ENCODE data around the gene NLN.
"Not testable (repeated sequence)": the region's sequence is repeated elsewhere in the genome, so short reads cannot be mapped to it uniquely, and the experiment has no call there.

NLN gene

DNA sequence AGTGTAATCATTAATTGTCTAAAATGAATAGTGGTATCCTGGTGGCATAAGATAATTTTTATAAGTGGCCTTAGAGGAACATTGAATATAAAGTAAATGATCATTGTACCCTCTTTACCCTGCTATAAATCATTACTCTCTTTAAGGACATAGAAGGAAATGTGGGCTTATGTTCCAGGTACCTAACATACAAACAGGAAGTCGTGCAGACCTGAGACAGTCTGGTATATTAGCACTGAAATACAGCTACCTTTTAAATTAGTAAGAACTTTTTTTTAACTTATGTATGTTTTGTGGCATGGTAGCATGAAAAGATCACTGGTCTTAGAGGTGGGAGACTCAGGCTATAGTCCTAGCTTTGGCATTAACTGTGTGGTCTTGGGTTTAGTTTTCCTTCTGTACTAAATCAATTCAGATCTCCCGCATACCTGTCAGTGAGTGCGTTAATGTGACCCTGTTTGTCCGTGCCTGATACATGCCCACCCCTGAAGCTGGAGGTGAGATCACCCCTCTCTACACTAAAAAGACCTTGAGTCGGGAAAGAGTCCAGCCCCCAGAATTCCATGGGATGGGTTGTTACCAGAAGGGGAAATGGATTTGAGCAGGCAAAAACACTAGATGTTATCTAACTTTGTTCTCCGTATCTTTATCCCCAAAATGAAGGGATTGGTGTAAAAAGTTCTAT is 145.0 kb downstream of the NLN start:
- DNase-seq (ENCODE audit: insufficient read length, low spot score) (no peak), FAIRE-seq (no peak)

GRCh38 chr5:65867542-65868195 is 145.7 kb downstream of the NLN start:
- no peak for FAIRE-seq
- no peak for DNase-seq (ENCODE audit: insufficient read length, low spot score)

GRCh38 chr5:65868509-65868908 is 146.5 kb downstream of the NLN start:
- DNase-seq (ENCODE audit: insufficient read length, low spot score): no peak
- FAIRE-seq: no peak

DNA sequence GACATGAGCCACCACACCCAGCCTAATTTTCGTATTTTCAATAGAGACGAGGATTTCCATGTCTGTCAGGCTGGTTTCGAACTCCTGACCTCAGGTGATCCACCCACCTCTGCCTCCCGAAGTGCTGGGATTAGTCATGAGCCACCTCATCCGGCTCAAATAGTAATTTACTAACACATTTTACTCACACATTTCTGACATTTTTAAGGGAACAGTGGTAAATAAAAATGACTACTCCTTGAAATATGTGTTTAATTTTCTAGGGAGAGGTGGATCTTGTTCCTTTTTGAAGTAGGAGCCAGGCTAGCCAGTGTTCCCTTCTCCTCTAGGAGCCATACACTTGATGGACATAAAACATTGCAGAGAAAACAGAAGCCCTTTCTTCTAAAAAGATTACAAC is 149.2 kb downstream of the NLN start:
- FAIRE-seq: no peak
- no peak for DNase-seq (ENCODE audit: insufficient read length, low spot score)

DNA sequence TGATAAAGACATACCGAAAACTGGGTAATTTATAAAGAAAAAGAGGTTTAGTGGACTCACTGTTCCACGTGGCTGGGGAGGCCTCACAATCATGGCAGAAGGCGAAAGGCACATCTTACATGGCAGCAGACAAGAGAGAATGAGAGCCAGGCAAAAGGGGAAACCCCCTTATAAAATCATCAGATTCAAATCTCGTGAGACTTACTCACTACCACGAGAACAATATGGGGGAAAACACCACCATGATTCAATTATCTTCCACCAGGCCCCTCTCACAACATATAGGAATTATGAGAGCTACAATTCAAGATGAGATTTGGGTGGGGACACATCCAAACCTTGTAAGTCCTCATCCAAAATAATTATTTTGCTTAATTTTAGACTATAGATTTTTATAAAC is 149.8 kb downstream of the NLN start:
- DNase-seq (ENCODE audit: insufficient read length, low spot score); FAIRE-seq: not testable (repeated sequence)

DNA sequence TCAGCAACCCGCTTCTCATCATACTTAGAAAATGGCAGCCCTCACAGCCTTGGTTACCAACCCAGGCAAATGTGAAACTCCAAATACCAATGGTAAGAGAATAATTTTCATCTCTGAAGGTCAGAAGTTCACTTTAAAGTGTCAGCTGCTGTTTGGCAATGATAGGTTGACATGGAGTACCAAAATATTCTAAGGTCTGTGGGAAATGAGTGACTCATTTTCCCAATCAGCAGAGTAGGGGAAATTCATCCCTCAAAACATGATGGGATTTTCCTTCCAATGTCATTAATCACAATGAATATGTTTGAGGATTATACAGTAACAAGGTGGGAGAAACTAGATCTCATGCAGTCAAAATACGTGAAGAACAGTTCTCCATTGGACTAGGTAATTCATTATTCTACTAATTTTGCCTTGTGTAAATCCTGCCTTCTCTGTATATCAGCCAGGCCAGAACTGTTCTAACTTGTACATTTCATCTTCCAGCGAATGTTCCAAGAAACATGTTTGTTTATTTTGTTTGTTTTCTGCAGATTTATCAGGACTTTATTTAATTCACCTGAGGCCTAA is 151.3 kb downstream of the NLN start:
- DNase-seq (ENCODE audit: insufficient read length, low spot score) (no peak), FAIRE-seq (peak; percentile 13)

DNA sequence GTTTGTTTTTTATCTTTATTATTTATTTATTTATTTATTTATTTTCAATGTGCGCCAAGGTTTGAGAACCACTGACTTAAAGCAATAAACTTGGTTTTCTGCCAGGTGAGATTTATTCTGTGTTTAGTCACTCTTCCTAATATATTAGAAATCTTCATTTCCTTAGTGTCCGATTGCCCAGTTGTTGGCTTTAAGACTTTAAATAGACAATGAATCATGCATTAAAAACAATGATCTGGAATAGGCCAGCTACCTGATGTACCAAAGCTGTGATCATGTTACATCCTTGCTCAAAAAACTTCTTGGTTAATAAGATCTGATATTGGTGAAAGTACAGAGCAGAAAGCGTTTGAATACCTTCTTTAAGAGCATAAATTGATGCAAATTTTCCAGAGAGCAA is 152.2 kb downstream of the NLN start:
- peak; percentile 59 for FAIRE-seq
- no peak for DNase-seq (ENCODE audit: insufficient read length, low spot score)

DNA sequence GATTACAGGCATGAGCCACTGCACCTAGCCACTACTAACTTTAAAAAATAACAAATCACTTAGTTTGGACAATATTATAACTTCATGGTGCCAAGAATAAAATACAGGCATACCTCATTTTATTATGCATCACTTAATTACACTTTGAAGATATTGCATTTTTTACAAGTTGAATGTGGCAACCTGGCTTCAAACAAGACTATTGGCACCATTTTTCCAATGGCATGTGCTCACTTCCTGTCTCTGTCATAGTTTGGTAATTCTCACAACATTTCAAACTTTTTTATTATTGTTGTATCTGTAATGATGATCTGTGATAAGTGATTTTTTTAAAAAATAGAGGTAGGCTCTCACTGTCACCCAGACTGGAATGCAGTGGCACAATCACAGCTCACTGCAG is 154.5 kb downstream of the NLN start:
- DNase-seq (ENCODE audit: insufficient read length, low spot score) (no peak), FAIRE-seq (no peak)

DNA sequence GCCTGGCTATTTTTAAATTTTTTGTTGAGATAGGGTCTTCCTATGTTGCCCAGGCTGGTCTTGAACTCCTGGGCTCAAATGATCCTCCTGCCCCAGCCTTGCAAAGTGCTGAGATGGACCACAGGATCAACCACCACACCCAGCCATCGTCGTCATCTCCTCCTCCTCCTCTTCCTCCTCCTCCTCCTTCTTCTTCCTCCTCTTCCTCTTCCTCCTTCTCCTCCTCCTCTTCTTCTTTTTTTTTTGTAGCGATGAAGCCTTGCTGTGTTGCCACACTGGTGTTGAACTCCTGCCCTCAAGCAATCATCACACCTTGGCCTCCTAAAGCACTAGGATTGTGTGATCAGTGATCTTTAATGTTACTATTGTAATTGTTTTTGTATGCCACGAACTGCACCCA is 155.0 kb downstream of the NLN start:
- FAIRE-seq (peak; percentile 38), DNase-seq (ENCODE audit: insufficient read length, low spot score) (no peak)
